ENCODE results near the gene PDSS2. TPM values are rescaled to one million over a fixed set of nuclear protein-coding genes. Genes with fewer than 3 reads are reported as not detected.
"Not testable (repeated sequence)": the region's sequence is repeated elsewhere in the genome, so short reads cannot be mapped to it uniquely, and the experiment has no call there.

PDSS2 gene
- polyA plus RNA-seq, 1 experiment, result 11.6 TPM

GRCh38 chr6:107485157-107485556, 25.8 kb upstream of the PDSS2 start:
- DNase-seq (ENCODE audit: low read depth), result no peak
- no peak overlapping the region for H3K4me3 ChIP-seq (ENCODE audit: low read depth, low read length)
- peaks cover 26% of the 10 kb centered on the region for H3K27me3 ChIP-seq (ENCODE audit: control insufficient read depth, insufficient read depth, low read length)
- no peaks in the 10 kb centered on the region for H3K36me3 ChIP-seq (ENCODE audit: control insufficient read depth, insufficient read depth, low read length)
- no peak for TF ChIP-seq CTCF (IDR thresholded peaks at IDR 0.05; ENCODE audit: insufficient read depth, low read depth, low read length)
- POLR2A ChIA-PET, result no interaction called here
- CTCF ChIA-PET, result no interaction called here

- peaks cover 10% of the 10 kb centered on the region for H3K27me3 ChIP-seq (ENCODE audit: control insufficient read depth, insufficient read depth, low read length)
- TF ChIP-seq CTCF (IDR thresholded peaks at IDR 0.05; ENCODE audit: insufficient read depth, low read depth, low read length), result no peak
- no peak for DNase-seq (ENCODE audit: low read depth)
- ChIA-PET CTCF (interaction anchor here (1.3 kb wide), 1 partner anchor 10 kb away, joined by 3 read pairs; no protein-coding TSS in a partner anchor), POLR2A (no interaction called here)
- no peak overlapping the region for H3K4me3 ChIP-seq (ENCODE audit: low read depth, low read length)
- no peaks in the 10 kb centered on the region for H3K36me3 ChIP-seq (ENCODE audit: control insufficient read depth, insufficient read depth, low read length)
These were observed 19.8 kb upstream of the PDSS2 start for GRCh38 chr6:107479089-107479690.

- POLR2A ChIA-PET, result not testable (repeated sequence)
These were observed 16.5 kb upstream of the PDSS2 start for GRCh38 chr6:107475826-107476225.

DNA sequence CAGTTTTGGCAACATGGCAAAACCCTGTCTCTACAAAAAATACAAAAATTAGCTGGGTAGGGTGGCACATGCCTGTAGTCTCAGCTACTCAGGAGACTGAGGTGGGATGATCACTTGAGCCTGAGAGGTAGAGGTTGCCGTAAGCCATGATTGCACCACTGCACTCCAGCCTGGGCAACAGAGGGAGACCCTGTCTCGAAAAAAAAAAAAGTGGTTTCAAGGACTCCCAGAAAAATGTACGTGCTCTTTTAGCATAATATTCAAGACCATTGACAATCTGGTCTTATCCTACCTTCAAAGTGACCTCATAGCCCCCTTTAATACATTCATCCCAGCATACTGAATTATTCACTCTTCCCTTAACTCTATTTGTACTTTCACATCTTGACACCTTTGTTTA, 16.0 kb upstream of the PDSS2 start:
- H3K36me3 ChIP-seq (ENCODE audit: control insufficient read depth, insufficient read depth, low read length); H3K27me3 ChIP-seq (ENCODE audit: control insufficient read depth, insufficient read depth, low read length); CTCF ChIA-PET; POLR2A ChIA-PET; DNase-seq (ENCODE audit: low read depth); H3K4me3 ChIP-seq (ENCODE audit: low read depth, low read length): not testable (repeated sequence)

More at GRCh38 chr6:107475826-107476225, 16.5 kb upstream of the PDSS2 start:
- H3K36me3 ChIP-seq (ENCODE audit: control insufficient read depth, insufficient read depth, low read length); H3K4me3 ChIP-seq (ENCODE audit: low read depth, low read length); H3K27me3 ChIP-seq (ENCODE audit: control insufficient read depth, insufficient read depth, low read length); CTCF ChIA-PET; DNase-seq (ENCODE audit: low read depth): not testable (repeated sequence)

GRCh38 chr6:107473660-107474059, 14.3 kb upstream of the PDSS2 start:
- CTCF ChIA-PET, result interaction anchor here (0.7 kb wide), 1 partner anchor 81 kb away, joined by 3 read pairs; no protein-coding TSS in a partner anchor
- peaks cover 3% of the 10 kb centered on the region; the same call in 1 of the 2 replicates for H3K27me3 ChIP-seq (ENCODE audit: control insufficient read depth, insufficient read depth, low read length)
- no peak for TF ChIP-seq CTCF (IDR thresholded peaks at IDR 0.05; ENCODE audit: insufficient read depth, low read depth, low read length)
- no peak for DNase-seq (ENCODE audit: low read depth)
- POLR2A ChIA-PET, result no interaction called here
- H3K36me3 ChIP-seq (ENCODE audit: control insufficient read depth, insufficient read depth, low read length), result no peaks in the 10 kb centered on the region
- no peak overlapping the region for H3K4me3 ChIP-seq (ENCODE audit: low read depth, low read length)

DNA sequence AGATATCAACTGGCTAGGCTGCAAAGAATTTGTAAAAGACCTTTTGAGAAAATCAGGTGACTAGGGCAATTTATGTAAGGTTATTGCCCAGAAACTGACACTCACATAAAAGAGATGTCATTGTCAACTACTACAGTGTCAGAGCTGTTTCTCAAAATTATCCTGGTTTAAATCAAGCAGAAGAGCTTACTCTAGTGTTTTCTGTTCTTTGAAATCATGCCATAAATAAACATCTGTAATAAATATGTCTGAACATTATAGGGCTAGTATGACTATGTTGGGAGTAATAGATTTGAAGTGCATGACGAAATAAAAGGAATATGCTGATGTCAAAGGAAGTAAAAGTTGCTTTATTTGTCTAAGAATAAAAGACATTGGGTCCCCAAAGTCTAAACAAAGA, 11.0 kb upstream of the PDSS2 start:
- Histone ChIP-seq H3K27me3 (ENCODE audit: control insufficient read depth, insufficient read depth, low read length) (peaks cover 3% of the 10 kb centered on the region; the same call in 1 of the 2 replicates), H3K36me3 (ENCODE audit: control insufficient read depth, insufficient read depth, low read length) (no peaks in the 10 kb centered on the region), H3K4me3 (ENCODE audit: low read depth, low read length) (no peak overlapping the region)
- CTCF ChIA-PET, result no interaction called here
- DNase-seq (ENCODE audit: low read depth), result no peak
- no peak for TF ChIP-seq CTCF (IDR thresholded peaks at IDR 0.05; ENCODE audit: insufficient read depth, low read depth, low read length)
- POLR2A ChIA-PET, result no interaction called here

All from BJ (cell line).